NCI-H1105 treated with DMSO at 0.1 percent for 48 hours (cell line): ENCODE results near the gene ESPNL.
A peak's percentile ranks its signal among the peaks of the same experiment; 100 is the strongest.

Experiments
- DNase-seq: peaks from one replicate; lab custom pipeline; 2025; lab: John Stamatoyannopoulos, UW

Gene ESPNL

GRCh38 chr2:238142382-238143205 is 42.5 kb downstream of the ESPNL start:
- DNase-seq, result no peak

GRCh38 chr2:238143239-238143951 is 43.3 kb downstream of the ESPNL start:
- no peak for DNase-seq

DNA sequence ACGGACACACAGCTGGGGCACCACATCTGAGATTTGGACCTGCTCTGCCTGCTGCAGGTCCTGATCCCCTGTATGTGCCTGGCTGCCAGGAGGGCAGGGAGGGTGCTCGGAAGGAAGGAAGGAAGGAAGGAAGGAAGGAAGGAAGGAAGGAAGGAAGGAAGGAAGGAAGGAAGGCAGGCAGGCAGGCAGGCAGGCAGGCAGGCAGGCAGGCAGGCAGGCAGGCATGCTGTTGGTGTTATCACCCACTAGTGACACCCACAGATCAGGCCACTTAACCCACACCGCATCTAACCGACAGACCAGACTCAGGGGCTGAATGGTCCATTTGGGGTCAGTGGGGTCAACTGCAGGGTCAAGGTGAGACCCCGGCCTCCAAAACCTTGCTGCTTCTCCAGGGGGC is 44.1 kb downstream of the ESPNL start:
- DNase-seq, result no peak

GRCh38 chr2:238145046-238145445 is 44.9 kb downstream of the ESPNL start:
- no peak for DNase-seq

GRCh38 chr2:238145851-238146250 is 45.7 kb downstream of the ESPNL start:
- DNase-seq, result no peak

GRCh38 chr2:238146884-238147544 is 46.9 kb downstream of the ESPNL start:
- no peak for DNase-seq

- no peak for DNase-seq
These were observed 48.8 kb downstream of the ESPNL start for GRCh38 chr2:238148981-238149380.

- DNase-seq, result no peak
These were observed 49.9 kb downstream of the ESPNL start for GRCh38 chr2:238149841-238150572.

DNA sequence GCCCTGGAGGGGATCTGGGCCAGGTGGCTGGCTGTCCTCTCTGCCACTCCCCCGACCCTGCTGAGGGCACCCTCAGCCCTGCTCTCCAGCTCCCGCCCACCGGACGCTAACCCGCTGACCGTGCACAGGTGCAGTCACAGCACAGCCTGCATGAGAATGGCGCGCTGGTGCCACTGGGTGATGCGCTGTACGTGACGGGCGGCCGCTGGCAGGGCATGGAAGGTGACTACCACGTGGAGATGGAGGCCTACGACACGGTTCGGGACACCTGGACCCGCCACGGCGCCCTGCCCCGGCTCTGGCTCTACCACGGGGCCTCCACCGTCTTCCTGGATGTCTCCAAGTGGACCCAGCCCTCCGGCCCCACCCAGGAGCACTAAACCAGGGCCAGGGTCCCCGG is 50.5 kb downstream of the ESPNL start:
- no peak for DNase-seq

DNA sequence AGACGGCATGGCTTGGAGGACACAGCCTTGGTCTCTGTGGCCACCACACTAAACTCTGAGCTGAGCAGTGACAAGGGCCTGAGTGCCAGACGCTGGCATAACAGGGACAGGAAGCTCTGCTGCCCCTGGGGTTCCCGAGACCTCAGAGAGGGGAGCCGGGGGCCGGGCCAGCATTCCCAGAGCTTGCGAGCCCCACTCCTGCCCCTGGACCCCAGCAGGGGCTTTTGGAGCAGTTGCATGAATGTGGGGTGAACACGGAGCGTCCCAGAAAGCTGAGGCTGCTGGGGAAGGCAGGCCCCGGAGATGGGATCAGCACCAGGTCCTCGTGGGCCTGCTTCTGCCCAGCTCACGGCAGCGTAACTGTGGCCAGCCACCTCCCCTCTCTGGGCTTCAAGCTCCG is 51.1 kb downstream of the ESPNL start:
- no peak for DNase-seq

DNA sequence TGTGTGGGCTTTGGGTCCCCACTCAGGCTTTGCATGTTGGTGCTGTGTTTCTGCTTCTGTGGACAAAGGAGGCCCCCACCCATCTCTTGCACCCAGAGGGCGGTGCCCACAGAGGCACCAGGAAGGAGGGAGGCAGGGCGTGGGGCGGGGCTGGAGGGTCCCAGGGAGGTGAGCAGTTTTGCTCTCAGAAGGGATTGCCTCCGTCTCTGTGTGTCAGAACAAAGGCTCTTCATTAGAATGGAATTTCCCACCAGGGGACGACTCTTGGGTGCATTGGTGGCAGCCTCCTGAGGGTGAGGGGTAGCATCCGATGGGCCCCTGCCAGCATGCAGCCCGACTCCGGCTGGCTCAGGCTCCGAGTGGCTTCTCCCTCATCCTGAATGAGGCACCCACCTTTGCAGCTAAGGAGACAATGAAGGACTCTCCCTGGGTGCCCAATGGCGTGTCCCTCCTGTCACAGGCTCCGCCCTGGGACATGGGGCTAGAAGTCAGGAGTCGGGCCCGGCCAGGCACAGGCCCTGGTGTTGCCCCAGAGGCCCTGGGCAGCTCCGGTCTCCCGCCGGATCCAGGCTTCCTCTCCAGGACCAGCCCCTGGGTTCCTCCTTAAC is 51.6 kb downstream of the ESPNL start:
- DNase-seq, result no peak

GRCh38 chr2:238152771-238153688 is 52.9 kb downstream of the ESPNL start:
- DNase-seq, result no peak

GRCh38 chr2:238154570-238154969 is 54.4 kb downstream of the ESPNL start:
- DNase-seq, result no peak

- no peak for DNase-seq
These were observed 55.1 kb downstream of the ESPNL start for GRCh38 chr2:238155051-238155760.

DNA sequence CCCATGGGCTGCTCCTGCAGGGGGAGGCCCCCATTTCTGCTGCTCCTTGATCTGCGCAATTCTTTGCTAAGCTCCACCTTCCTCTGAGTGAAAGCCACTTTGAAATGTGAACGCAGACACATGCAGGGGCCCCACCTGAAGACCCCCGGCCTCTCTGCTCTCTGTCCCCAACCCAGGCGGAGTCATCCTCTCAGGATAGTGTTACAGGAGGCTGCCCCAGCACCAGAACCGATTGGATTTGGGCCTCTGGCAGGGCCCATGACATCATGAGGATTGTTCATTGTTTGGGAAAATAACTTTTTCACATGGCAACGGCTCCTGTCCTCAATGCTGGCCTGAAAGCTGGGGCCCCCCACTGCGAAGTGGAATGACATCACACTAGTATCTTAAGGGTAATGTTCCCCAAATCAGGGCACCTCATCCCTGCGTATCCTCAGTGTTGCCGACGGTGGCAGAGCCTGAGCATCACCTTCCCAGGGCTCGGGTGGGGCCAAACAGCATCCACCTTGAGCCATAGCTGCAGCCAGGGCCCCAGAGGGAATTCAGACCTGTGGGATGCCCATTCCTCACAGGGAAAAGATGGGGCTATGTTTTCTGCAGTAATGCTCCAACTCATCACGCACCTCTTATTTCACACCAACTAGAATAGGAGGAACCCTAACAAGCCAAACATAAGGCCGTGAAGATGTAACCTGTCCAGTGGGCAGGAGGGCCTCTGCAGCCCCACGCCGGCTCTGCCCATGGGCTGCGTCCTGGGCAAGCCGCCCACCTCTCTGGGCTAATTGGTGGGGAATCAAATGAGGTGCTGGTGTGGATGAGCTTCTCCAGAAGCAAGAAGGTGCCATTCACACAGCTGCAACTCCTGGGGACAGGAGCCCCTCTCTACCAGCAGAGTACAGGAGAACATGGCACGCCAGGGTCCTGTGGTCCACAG is 55.9 kb downstream of the ESPNL start:
- no peak for DNase-seq

DNA sequence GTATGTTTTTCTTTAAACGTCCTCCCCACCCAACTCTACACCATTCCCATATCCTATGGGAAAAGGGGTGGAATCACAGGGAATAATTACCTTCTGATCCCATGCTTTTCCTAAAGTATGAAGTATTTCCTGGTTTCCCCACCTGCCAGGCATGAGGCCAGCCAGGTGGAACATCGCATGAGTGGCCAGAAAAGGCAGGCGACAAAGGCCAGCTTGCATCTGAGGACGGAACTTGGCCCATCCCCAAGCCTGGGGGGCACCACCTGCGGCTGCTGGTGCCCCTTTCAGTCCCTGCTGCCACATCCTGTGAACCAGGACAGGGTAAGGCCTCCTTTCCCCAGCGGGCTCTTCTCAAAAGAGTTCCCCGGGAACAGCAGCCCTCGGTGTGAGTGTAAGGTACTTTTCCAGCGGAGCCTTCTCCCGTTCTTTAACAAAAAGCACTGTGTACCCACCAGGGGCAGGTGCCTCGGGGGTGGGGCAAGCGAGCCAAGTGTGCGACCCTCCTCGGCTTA is 57.4 kb downstream of the ESPNL start:
- peak; percentile 11 for DNase-seq

- no peak for DNase-seq
These were observed 57.9 kb downstream of the ESPNL start for GRCh38 chr2:238158018-238158508.

DNA sequence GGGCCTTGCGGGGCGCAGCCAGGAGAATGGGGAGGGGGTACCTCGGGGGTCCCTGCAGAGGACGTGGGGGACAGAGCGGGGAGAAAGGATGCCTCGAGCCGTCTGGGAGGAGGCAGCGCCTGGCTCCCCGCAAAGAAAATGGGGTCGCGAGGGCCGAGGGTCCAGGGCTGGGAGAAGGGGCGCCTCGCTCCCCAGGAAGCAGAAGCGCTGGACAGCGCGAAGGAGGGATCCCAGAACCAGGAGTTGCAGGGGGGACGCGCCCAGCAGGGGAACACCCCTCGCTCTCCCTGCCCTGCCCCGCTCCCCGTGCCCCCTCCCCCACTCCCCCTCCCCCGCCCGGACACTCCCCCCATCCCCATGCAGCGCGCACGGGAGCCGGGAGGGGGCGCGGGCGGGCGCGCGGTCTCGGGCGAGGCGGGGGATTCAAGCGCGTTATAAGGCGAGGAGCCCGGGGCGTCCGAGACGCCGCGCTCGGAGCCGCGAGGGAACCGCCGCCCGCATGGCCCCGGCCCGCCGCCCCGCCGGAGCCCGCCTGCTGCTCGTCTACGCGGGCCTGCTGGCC is 58.5 kb downstream of the ESPNL start, which contains the start of gene ERFE:
Gene ERFE, plus strand, starts transcription at position 462 of the 562 bp plus-strand sequence. Its CDS starts 38 bp downstream, at position 500.
- DNase-seq, result peak; percentile 33
